GM18498 (cell line): Measurements from ENCODE around the gene DDX41.

Source experiments
- ATAC-seq: cut with Tn5 transposase; IDR thresholded peaks from one replicate; pipeline ENCODE4 v1.9.1; 2021; ENCODE audit warnings: mild to moderate bottlenecking, moderate library complexity; ENCODE audit not compliant: unreplicated experiment

The DDX41 gene

DNA sequence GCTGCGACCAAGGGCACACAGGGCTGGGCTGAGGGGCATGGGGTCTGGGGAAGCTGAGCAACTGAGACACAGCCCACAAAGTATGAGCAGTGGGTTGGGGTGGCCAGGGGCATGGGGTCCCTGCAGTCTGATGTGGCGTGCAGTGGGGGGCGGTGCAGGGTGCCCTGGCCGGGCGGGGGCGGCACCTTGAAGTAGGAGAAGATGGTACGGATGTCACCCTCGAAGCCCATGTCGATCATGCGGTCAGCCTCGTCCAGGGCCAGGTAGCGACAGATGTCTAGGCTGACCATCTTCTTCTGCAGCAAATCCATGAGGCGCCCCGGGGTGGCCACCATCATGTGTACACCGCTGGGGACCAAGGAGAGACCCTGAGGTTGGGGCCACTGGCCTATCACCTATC, 3.3 kb downstream of the DDX41 start:
- no peak for ATAC-seq

DNA sequence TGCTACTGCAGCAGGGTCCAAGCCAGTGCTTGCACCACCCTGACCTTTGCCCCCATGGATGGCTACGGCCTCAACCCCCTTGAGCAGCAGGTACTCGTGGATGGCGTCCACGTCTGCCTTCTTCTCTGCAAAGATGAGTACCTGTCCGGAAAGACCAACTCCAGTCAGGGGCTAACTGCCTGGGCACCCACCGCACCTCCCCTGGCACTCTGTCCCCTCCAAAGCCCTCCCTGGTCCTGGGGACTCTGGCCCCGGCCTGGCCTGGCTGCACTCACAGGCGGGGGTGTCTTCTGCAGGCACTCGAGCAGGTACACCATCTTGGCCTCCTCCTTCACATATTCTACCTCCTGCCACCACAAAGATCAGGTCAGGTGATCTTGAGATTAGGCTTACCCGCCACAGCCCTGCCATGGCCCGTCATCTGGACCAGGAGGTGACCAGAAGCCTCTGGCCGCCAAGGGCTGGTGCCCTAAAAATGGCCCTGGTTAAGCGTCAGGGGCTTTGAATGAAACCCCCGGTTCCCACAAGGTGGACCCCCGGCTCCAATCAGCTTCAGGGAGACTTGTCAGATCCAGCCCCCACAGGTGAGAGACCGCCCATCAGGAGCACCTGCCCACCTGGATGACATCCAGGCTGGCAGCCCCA, 3.9 kb downstream of the DDX41 start:
- no peak for ATAC-seq

DNA sequence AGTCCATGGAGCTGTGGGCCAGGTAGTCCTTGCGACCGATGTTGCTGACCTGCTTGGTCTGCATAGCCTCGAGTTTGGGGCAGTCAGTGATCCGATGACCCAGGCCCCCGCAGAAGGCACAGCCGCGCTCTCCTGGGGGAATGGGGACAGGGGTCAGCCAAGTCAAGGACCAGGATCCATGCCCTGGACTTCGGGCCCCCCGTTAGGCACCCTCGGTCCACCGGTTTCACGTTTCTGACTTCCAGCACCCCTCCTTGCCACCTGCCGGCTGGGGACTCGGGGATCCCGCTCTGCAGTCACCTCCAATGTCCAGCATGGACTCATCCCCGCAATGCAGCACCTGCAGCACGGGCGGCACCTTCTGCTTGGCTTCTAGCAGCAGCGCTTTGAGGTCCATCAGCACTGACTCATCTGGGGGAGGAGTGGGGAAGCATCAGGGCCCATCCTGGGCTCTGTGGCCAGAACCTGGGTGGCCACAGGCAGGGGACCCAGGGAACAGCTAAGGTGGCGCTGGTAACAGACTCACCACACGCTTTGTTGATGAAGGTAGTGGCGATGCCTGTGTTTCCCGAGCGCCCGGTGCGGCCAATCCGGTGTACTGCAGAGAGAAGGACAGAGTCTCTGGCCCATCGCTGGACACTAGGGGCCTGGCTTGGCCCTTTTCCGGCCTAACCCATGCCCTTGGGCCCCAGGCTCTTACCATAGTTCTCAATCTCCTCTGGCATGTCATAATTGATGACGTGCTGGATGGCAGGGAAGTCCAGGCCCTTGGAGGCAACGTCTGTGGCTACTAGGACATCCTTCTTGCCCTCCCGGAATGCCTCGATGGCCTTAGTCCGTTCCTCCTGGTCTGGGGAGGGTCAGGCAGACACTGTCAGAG, 4.7 kb downstream of the DDX41 start:
- no peak for ATAC-seq

DNA sequence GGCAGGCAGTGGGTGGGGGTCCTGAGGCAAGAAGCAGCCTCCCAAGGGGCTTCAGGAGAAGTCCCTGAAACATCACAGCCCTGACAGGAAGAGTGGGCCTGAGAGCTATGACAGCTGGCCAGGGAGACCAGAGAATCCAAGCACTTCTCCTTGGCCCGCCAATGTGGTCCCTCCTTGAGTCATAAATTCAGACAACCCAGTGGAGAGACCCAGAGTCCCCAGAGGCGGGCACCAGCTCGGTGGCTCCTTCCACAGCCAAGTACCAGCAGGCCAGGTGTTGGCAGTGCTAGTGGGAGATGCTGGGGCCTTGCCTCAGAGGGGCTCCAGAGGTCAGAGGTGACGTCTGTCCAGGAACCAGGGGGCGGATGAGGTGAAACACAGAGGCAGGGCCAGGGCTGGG, 5.6 kb downstream of the DDX41 start:
- ATAC-seq = no peak

DNA sequence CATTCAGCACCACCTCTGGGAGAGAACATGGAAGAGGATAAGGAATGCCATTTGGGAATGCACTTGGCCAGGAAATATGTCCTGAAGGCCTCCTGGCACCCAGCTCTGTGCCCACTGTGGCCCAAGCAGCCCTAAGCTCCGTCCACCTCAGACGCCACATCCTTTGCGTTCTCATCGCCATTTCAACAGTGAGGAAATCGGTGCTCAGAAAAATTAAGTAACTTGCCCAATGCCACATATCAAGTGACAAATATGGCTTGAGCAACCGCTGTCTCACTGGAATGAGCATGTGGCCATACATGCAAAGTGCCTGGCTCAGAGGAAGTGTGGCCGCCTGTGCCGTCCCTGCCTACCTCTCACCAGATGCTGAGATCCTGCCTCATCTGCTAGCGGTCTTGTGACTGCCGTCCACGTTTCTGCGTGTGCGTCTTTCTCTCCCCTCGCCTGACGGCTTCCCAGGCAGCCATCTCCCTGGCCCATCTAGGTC, 6.2 kb downstream of the DDX41 start:
- peak; percentile 36 for ATAC-seq

DNA sequence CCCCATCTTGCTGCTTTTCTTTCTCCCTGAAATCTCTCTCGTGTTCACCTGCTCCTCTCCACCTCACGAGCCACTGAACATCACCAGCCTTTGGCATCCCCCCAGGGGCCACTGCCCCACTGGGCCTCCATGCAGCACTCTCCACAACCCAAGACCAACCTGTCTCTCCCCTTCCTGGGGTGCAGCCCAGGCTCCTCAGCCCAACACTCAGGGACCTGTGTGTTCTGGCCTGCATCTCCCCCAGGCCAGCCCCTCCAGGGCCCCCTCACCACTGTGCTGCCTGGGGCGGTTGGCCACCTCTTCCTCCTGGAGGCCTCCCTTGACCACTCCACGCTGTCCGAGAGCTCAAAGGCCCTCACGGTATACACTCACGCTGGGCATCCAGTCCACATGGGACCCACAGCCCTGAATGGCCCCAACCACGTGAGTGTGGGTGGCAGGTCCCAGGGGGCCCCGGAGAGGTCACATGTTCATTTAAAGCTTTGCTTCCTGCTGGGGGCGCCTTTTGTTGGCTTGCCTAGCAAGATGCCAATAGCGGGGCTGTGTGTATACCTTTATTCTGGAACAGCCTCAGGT, 6.7 kb downstream of the DDX41 start:
- ATAC-seq = peak; percentile 41

DNA sequence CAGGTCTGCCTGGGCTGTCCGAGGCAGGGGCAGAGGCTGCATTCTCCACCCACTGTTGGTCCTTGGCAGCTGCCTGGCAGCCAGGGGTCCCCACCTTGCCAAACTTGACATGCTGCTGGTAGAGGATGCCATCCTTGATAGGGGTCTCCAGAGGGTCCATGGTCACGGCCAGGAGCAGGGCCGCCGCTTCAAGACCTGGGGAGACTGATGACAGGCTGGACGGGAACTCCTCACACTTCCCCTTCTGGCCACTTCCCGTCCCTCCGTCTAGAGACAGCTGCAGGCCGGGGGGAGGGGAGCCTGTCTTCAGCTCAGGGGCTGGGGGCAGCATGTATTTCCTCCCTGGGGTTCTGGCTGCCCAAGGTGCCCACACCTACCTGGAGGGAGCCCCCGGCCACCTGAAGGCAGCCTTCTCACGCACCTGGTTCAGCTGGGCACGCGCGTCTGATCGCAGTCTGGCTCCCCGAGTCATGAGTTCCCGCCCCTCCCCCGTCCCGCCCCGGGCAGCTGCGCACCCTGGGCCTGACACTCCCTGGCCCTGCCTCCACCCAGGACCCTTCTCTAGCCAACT, 7.3 kb downstream of the DDX41 start, which contains the start of gene DOK3:
DOK3 (minus strand) TSS at position 446 of the 571 bp plus-strand sequence; CDS start at position 160, 286 bp downstream.
- ATAC-seq = peak; percentile 34

DNA sequence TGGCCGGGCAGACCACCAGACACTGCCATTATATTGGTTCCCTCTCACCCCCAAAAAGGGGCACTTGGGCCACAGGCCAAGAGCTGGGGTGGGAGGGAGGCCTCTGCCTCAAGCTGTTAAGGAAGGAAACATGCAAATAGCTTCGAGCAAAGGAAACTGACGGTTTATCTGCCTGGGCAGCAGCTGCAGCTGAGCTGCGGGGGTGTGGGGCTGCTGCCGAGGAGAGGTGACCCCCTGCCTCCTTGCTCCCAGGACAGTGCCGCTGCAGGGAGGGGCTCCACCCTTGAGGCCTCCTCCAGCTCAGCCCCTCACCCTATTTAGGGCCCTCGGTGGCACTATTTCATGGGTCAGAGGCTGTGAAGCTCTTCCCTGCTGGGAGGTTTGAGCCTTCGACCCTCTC, 7.9 kb downstream of the DDX41 start:
- peak; percentile 36 for ATAC-seq

DNA sequence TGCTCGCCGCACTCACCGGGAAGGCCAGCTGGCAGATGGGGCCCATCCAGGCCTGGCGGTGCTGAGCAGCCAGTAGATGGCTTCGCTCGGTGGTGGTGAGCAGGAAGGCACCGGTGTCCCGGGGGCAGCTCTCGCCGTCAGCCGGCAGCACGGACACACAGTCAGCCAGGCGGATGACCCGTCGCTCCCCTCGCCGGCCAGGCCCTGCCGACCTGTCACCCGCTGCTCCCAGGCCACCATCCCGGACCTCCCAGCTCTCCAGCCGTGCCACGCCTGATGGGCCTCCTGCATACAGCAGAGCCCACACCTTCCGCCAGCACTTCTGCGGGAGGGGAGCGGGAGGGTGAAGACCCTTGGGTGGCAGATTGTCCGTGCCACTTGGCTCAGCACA, 8.5 kb downstream of the DDX41 start:
- ATAC-seq = no peak

DNA sequence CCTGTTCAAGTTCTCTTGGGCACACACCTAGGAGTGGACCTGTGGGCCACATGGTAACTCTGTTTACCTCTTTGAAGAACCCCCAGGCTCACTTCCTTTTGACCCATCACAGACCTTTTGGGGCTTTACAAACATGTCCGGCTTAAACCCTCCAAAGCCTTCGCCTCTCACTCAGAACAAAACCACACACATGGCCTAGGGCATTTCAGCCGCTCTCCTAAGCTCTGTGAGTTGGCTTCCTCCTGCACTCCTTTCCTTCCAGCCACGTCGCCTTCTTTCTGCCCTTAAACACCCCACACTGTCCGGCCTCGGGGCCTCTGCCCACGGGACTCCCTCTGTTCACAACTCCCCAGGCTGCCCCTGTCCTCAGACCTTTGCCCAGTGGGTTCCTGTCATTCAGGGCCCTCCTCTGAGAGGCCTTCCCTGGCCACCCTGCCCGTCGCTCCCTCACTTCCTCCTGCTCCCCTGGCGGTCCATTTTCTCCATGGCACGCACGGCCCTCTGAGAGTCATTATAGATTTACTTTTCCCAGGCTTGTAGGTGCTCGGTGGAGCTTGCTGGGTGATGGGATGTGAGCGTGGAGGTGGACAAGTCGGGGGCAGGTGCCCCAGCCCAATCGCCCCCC, 9.1 kb downstream of the DDX41 start:
- no peak for ATAC-seq

DNA sequence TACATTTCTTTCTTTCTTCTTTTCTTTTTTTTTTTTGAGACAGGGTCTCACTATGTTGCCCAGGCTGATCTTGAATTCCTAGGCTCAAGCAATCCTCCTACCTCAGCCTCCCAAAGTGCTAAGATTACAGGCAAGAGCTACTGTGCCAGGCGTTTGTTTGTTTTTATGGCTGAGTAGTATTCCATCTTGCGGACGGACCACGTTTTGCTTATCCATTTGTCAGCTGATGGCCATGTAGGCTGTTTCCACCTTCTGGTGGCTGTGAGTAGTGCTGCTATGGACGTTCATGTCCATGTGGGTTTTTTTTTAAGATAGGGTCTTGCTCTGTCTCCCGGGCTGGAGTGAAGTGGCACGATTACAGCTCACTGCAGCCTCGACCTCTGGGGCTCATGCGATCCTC, 9.6 kb downstream of the DDX41 start:
- no peak for ATAC-seq

DNA sequence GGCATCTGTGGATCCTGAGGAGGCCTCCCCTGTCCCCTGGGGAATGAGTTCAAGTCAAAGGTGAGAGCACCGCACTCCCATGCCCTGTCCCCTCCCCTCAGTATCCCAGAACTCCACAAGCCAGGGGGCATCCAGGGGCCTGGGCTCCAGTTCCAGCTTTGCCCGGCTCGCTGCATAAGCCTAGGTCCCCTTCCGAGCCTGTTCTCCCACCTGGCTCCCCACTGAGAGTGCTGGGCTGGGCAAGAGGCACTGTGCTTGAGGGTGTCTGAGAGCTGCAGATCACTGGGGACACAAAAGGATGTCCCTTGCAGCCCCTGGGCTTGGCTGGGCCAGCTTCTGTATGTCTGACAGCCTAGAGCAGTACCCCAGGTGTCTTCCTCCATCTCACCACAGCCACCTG, 11.7 kb downstream of the DDX41 start:
- ATAC-seq = no peak

DNA sequence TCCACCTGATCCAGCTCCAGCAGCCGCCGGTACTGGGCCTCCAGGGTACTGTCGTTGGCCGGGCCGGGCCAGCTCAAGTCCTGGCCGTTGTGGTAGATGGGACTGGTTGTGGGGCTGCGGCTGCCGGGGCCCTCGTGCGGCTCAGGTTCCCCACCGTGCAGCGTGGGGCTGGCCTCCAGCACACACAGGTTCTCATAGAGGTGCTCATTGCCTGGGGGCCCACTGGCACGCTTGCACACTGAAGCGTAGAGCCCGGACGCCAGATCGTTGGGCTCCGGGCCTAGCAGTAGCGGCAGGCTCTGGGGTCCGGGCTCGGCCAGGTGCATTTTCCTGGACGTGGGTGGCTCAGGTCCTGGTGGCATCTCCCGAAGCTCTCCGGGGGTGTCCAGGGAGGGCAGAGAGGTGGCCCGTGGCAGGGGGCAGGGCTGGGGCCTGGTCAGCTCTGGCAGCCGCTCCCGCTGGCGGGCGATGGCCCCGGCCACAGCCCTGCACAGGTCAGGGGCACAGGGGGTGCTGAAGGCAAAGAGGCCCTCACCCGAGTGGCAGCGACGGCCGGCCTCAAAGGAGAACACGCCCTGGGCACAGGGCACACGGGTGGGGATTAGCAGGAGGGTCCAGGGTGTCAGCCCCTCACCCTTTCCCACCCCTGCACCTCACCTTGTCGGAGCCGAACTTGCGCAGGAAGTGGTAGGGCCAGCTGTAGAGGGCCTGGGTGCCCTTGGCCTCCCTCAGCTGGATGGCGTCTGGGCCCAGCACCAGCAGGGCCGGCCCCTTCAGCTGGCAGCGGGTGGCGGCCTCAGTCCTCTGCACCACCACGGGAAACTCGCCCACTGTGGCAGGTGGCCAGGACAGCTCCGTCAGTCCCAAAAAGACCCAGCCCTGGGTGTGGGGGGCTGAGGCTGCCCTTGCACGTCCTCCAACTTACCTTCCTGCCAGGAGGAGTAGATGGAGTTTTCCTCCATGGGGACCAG, 12.4 kb downstream of the DDX41 start:
- no peak for ATAC-seq

DNA sequence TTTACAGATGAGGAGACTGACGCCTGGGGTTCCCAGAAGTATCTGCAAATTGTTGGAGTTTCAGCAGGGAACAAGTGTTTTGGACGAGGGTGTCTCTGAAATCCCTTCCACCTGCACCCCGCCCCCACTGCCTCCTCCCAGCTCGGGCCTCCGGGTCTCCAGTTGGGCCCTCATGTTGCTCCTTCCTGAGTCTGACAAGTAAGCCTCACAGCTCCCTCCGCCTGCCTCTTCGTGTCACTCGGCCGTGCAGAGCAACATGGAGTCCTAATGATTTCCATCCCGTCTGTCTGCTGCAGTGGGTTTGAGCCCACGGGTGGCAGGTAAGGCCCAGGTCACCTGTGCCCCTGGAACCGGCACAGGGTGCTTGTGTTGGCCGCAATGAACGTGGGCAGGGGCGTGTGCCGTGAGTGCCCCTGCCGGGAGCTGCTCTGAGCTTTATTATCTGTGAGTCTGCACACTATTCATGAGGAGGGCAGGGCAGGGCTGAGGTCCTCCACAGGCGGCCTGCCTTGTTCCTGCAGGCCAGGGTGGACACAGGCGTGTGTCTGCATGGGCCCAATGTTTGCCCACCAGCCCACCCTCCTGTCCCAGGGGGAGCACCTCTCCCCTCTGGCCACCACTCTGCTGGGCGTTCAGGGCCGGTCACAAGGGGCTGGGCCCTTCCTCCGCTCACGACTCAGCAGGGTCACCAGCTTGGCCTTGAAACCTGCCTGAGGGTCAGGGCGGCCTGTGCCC, 13.2 kb downstream of the DDX41 start:
- ATAC-seq = no peak

DNA sequence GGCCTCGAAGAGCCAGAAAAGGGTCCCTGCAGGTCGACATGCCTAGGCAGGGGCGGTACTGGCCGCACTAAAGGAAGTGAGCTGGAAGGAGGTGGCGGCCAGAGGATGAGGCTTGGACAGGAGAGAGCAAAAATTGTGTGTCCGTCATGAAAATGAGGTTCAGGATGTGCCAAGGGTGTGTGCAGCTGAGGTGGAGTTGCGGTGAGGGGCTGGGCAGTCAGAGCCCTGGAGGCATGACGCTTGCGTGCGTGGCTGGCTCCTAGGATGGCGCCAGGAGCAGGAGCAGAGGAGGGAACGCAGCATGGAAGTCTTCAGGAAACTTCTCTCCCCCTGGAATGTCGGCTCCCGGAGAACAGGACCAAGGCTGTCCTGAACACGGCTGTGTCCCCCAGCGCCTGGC, 13.9 kb downstream of the DDX41 start:
- ATAC-seq = no peak

DNA sequence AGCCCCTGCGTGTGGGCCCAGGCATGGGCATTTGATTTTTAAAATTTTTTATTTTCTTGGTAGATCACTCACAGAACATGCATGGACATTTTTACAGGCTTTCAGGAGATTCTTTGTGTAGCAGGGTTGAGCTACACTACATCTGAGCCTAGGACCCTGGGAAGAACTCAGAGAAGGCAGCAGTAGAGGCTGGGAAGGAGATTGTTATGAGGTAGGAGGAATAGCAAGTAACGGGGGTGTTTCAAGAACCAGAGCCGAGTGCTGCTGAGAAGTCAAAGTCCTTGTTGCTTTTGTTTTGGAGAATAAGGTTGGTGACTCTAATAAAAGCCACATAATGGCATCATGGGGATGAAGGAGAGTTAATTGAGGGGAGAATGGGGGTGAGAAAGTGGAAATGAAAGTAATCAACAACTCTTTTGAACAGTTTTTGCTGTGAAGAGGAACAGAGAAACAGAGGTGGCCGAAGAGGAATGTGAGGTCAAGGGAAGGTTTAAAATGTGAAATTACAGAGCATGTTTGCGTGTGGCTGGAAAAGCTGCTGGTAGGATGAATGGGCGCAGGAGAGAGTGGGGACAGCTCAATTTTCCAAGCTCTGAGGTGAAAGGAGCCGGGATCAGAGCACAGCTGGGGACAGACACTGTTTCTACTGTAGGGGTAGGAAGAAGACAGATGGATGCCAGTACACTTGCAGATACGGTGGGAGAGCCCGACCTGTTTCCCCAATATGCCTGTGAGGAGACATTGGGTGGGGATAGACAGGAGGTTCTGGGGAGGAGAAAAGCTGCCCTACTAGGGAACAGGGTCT, 14.7 kb downstream of the DDX41 start:
- ATAC-seq = peak; percentile 24

DNA sequence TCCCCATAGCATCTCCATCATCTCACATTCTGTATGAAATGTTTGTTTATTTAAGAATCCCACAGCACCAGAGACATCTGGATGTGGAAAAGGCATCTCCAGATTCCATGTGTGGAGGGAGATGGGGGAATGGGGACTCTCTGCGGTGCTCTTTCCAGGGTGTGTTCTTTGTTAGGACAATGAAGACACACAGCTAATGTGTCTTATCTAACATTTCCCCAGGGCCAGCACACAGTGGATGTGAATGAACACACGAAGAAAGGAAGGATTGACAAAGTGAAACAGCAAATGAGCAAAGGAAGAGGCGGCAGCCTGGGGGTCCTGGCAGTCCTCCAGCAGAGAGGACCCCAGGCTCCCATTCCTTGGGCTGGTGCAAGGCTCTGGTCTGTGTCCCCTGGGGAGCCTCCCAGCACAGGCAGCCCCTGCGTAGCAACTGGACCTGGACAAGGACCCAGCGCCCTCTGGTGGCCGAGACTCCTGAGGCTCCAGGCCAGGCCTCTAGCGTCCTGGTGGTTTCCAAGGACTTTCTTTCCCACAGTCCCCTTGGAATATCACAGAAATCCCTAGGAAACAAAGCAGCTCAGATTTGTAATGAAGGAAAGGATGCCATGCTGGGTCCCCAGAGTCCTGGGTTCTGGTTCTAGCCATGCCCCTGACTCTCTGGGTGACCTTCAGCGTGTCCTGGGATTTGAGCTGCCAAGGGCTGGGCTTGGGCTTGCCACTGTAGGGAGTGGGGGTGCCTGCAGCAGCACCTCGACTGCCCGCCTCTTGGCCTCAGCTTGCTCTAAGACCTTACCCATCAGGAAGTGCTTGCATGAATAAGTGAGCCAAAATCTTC, 15.9 kb downstream of the DDX41 start:
- ATAC-seq = no peak
